PC-3 (cell line): Measurements from ENCODE around the gene HEXIM1. TPM values are rescaled to one million over a fixed set of nuclear protein-coding genes. Genes with fewer than 3 reads are reported as not detected.

Experiments used
- ATAC-seq: fragments of 200-7000 bp; cut with Tn5 transposase; 2 replicates; pipeline ENCODE4 v1.9.1; 2020; ENCODE audit warnings: mild to moderate bottlenecking, moderate library complexity
- BruUV-seq: library from RNA; stranded (reverse); fragments of 400-500 nt; replicated peaks from 2 replicates; lab custom pipeline; 2021; lab: Mats Ljungman, UMichigan
- CTCF ChIA-PET: fragments of 300-600 bp; sonication (Branson Sonifier 250); formaldehyde crosslinking; loops from one replicate; lab custom pipeline; 2022; ENCODE audit warnings: antibody characterized with exemption; lab: Charles Lee
- POLR2A ChIA-PET: fragments of 300-600 bp; sonication (Branson Sonifier 250); formaldehyde crosslinking; loops from one replicate; lab custom pipeline; 2022; ENCODE audit warnings: antibody characterized with exemption; ENCODE audit not compliant: unreplicated experiment; lab: Charles Lee
- DNase-seq: peaks from one replicate; pipeline ENCODE4 v3.0.0-alpha.2; 2015
- H2AFZ ChIP-seq: fragments of 300-600 bp; sonication (generic); 2 replicates; pipeline ENCODE4 v1.6.0; 2016; ENCODE audit warnings: antibody characterized with exemption, low read length
- H3F3A ChIP-seq: fragments of 300-600 bp; sonication (generic); one replicate; pipeline ENCODE4 v1.6.0; 2017; ENCODE audit warnings: antibody characterized with exemption, low read length, control low read depth, mild to moderate bottlenecking; ENCODE audit not compliant: unreplicated experiment
- H3K27ac ChIP-seq: fragments of 300-600 bp; sonication (generic); 2 replicates; pipeline ENCODE4 v1.5.1; 2016; ENCODE audit warnings: mild to moderate bottlenecking, low read length
- H3K27me3 ChIP-seq: fragments of 300-600 bp; sonication (generic); 2 replicates; pipeline ENCODE4 v1.6.1; 2016; ENCODE audit warnings: low read length, mixed read lengths
- H3K36me3 ChIP-seq: fragments of 300-600 bp; sonication (generic); 2 replicates; pipeline ENCODE4 v1.6.1; 2016; ENCODE audit warnings: low read depth, mixed run types, low read length, mixed read lengths
- H3K4me1 ChIP-seq: fragments of 300-600 bp; sonication (generic); 2 replicates; pipeline ENCODE4 v1.5.1; 2016; ENCODE audit warnings: low read length; ENCODE audit not compliant: insufficient read depth
- H3K4me2 ChIP-seq: fragments of 300-600 bp; sonication (generic); 2 replicates; pipeline ENCODE4 v1.6.0; 2016; ENCODE audit warnings: low read length
- H3K4me3 ChIP-seq: fragments of 300-600 bp; sonication (generic); 2 replicates; pipeline ENCODE4 v1.5.1; 2016; ENCODE audit warnings: mild to moderate bottlenecking, low read length, mixed read lengths
- H3K79me2 ChIP-seq: fragments of 300-600 bp; sonication (generic); 2 replicates; pipeline ENCODE4 v1.6.1; 2017; ENCODE audit warnings: low read length, mixed read lengths
- H3K9ac ChIP-seq: fragments of 300-600 bp; sonication (generic); 2 replicates; pipeline ENCODE4 v1.6.0; 2016; ENCODE audit warnings: mild to moderate bottlenecking, low read length
- H3K9me2 ChIP-seq: fragments of 300-600 bp; sonication (generic); replicated peaks from 2 replicates; pipeline ENCODE4 v1.6.1; 2016; ENCODE audit warnings: mixed run types, low read length, mixed read lengths
- H3K9me3 ChIP-seq: fragments of 300-600 bp; sonication (generic); 2 replicates; pipeline ENCODE4 v1.6.1; 2016; ENCODE audit warnings: low read length, mixed read lengths
- H4K20me1 ChIP-seq: fragments of 300-600 bp; sonication (generic); 2 replicates; pipeline ENCODE4 v1.6.1; 2016; ENCODE audit warnings: low read length, mixed read lengths
- EZH2 ChIP-seq: fragments of 300-600 bp; sonication (generic); IDR thresholded peaks from one replicate; pipeline ENCODE4 v1.6.1; 2017; ENCODE audit warnings: antibody characterized with exemption, mild to moderate bottlenecking, low read length; ENCODE audit not compliant: unreplicated experiment
- EZH2phosphoT487 ChIP-seq: fragments of 300-600 bp; sonication (generic); IDR thresholded peaks from 2 replicates; pipeline ENCODE4 v1.6.1; 2018; ENCODE audit warnings: mild to moderate bottlenecking, antibody characterized with exemption, low read length, borderline replicate concordance
- intact Hi-C: fragments of 100-400 bp; cut with micrococcal nuclease; formaldehyde crosslinking; loops from 2 replicates; pipeline ENCODE4 v1.9.0; 2023
- total RNA-seq: library from RNA; depleted of rRNA; stranded (reverse); fragments of >200 nt; gene quantifications from 2 replicates; pipeline ENCODE4 v1.2.3, GENCODE V29; 2014
- TF ChIP-seq, protein P1 (sequence below): fragments of 300-600 bp; sonication (generic); conservative IDR thresholded peaks from 2 replicates; pipeline ENCODE4 v1.5.1; 2017; ENCODE audit warnings: antibody characterized with exemption, low read depth, mild to moderate bottlenecking, low read length

HEXIM1 gene
- total RNA-seq, 1 experiment from 2014 or later = 47.3 TPM

- TSS peak; percentile 43 for BruUV-seq
- POLR2A ChIA-PET = interaction anchor here (0.5 to 2.0 kb wide), 4 partner anchors 14 to 1997 kb away, joined by 4 to 59 read pairs (median 4); partner anchors contain the start of gene HEXIM1
- peak overlapping the region; percentile 70 for H3K4me3 ChIP-seq
- H3K27me3 ChIP-seq = no peaks in the 10 kb centered on the region
- intact Hi-C loops = loop anchor here (1.0 to 10.0 kb wide), 4 partner anchors 12 to 179 kb away; partner anchors contain the start of genes HEXIM1 and MAP3K14
- peaks cover 16% of the 10 kb centered on the region for H3K79me2 ChIP-seq
- peak overlapping the region; percentile 46 for H3K9ac ChIP-seq
- peak overlapping the region; percentile 79 for H2AFZ ChIP-seq
- H3F3A ChIP-seq = peaks cover 3% of the 10 kb centered on the region
- TF ChIP-seq EZH2 (no peak), EZH2phosphoT487 (no peak)
- TF ChIP-seq, protein P1, sequence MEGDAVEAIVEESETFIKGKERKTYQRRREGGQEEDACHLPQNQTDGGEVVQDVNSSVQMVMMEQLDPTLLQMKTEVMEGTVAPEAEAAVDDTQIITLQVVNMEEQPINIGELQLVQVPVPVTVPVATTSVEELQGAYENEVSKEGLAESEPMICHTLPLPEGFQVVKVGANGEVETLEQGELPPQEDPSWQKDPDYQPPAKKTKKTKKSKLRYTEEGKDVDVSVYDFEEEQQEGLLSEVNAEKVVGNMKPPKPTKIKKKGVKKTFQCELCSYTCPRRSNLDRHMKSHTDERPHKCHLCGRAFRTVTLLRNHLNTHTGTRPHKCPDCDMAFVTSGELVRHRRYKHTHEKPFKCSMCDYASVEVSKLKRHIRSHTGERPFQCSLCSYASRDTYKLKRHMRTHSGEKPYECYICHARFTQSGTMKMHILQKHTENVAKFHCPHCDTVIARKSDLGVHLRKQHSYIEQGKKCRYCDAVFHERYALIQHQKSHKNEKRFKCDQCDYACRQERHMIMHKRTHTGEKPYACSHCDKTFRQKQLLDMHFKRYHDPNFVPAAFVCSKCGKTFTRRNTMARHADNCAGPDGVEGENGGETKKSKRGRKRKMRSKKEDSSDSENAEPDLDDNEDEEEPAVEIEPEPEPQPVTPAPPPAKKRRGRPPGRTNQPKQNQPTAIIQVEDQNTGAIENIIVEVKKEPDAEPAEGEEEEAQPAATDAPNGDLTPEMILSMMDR = no peak
- no peaks in the 10 kb centered on the region for H3K36me3 ChIP-seq
- H3K4me1 ChIP-seq = peaks cover 14% of the 10 kb centered on the region
- DNase-seq (no peak), ATAC-seq (no peak)
- H4K20me1 ChIP-seq = no peaks in the 10 kb centered on the region
- H3K27ac ChIP-seq = no peak overlapping the region
- H3K9me3 ChIP-seq = no peaks in the 10 kb centered on the region
- no peaks in the 10 kb centered on the region for H3K9me2 ChIP-seq
- CTCF ChIA-PET = interaction anchor here (0.5 to 2.1 kb wide), 49 partner anchors 8 to 718 kb away, joined by 3 to 175 read pairs (median 6); partner anchors contain the start of genes DCAKD, HEXIM1, HEXIM2 and NMT1
- peak overlapping the region; percentile 91 for H3K4me2 ChIP-seq
Observed at GRCh38 chr17:45135978-45136791, 12.1 kb upstream of the HEXIM1 start.

DNA sequence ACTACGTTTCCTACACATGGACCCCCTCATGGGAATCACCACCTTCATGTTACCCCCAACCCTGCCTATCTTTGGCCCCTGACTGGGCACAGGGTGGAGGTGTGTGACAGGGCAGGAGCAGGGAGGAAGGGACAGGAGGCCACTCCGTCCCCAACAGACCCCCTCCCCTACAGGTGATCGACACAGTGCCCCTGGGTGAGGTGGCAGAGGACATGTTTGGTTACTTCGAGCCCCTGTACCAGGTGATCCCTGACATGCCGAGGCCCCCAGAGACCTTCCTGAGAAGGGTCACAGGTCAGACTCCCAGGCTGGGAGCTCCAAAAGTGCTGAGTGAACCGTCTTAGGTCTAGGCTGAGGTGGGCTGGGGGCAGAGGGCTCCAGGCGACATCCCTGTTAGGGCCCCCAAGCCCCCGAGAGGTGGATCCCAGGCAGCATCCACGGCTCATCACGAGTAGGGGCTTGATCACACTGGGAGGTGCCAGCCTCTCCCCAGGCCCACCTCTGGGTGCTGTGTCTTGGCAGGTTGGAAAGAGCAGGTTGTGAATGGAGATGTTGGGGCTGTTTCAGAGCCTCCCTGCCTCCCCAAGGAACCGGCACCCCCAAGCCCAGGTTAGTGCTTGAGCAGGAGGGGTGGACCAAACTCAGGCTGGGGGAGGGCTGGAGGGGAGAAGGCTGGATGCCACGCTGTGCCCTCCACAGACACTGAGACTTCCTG, 11.3 kb upstream of the HEXIM1 start:
- ChIA-PET CTCF (interaction anchor here (0.6 to 2.1 kb wide), 3 partner anchors 13 to 219 kb away, joined by 3 to 153 read pairs (median 3); partner anchors contain the start of gene HEXIM1), POLR2A (no interaction called here)
- no peak overlapping the region for H3K27ac ChIP-seq
- H3K4me1 ChIP-seq = peaks cover 9% of the 10 kb centered on the region
- no peaks in the 10 kb centered on the region for H3K9me2 ChIP-seq
- BruUV-seq = no TSS peak
- no peaks in the 10 kb centered on the region for H3K27me3 ChIP-seq
- ATAC-seq (no peak), DNase-seq (no peak)
- no peaks in the 10 kb centered on the region for H3K9me3 ChIP-seq
- H3K79me2 ChIP-seq = peaks cover 8% of the 10 kb centered on the region
- H3K9ac ChIP-seq = no peak overlapping the region
- H2AFZ ChIP-seq = no peak overlapping the region
- TF ChIP-seq EZH2phosphoT487 = no peak
- TF ChIP-seq EZH2 = no peak
- TF ChIP-seq, protein P1 = no peak
- H3F3A ChIP-seq = peaks cover 3% of the 10 kb centered on the region
- H3K4me3 ChIP-seq = no peak overlapping the region
- no peaks in the 10 kb centered on the region for H3K36me3 ChIP-seq
- H4K20me1 ChIP-seq = no peaks in the 10 kb centered on the region
- intact Hi-C loops = loop anchor here (10.0 kb wide), 1 partner anchor 178 kb away; the partner anchor contains the start of gene MAP3K14
- H3K4me2 ChIP-seq = peak overlapping the region; percentile 91; the same call in 1 of the 2 replicates
